ENCODE data around the gene DOC2B.

DOC2B gene

DNA sequence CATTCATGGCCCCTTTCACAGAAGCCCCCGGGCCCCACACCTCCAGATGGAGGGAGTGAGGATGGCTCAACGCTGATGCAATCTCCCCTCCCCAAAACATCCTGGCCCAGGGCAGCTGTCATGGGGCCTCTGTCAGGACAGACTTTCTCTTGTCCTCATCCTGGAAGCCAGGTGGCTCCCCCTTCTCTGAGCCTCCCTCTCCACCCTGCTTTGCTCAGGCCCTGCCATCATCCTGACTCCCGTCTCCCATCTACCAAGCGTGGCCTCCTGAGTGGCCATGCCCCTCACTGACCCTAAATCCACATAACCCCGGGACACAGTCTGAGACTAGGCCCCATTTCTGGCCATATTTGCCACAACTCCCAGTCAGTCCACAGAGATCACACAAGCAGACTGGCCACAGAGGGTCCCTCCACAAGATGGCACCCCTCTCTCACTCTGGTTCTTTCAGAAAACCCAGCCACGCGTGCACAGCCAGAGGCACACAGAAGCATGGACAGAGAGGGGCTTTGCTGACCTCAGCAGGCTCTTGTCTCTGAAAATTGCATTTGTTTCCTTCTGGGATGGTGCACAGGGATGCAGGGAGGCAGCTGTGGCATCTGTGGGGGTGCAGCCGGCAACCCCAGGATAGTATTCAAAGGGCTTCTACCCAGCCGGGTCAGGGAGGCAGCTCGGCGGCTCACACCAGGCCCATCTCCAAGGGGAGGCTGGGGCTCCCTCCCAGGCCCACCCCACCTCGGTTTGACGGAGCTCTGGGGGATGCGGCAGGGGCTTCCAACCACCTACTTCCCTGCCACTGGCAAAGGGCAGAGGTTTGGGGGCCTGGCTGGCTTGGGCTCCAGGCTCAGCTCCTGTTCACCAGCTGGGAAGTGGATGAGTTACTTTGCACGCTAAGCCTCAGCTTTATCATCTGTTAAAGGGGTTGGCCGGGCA is 16.9 kb downstream of the DOC2B start:
- Histone ChIP-seq H3K36me3 (ENCODE audit: control insufficient read depth, insufficient read depth, low read length) (no peaks in the 10 kb centered on the region), H3K27me3 (ENCODE audit: control insufficient read depth, insufficient read depth, low read length) (no peaks in the 10 kb centered on the region), H3K4me2 (ENCODE audit: low read length) (no peak overlapping the region), H3K27ac (no peak overlapping the region), H3K9me3 (ENCODE audit: control insufficient read depth, low read length) (no peaks in the 10 kb centered on the region), H3K4me3 (ENCODE audit: low read depth, low read length) (no peak overlapping the region), H3K4me1 (no peaks in the 10 kb centered on the region), H3K9ac (no peak overlapping the region), H3K79me2 (no peaks in the 10 kb centered on the region), H2AFZ (no peak overlapping the region)
- peak; percentile 28 for TF ChIP-seq CTCF (IDR thresholded peaks at IDR 0.05)

GRCh38 chr17:163514-164098 is 17.8 kb downstream of the DOC2B start:
- H3K9ac ChIP-seq, result no peak overlapping the region
- no peaks in the 10 kb centered on the region for H3K36me3 ChIP-seq (ENCODE audit: control insufficient read depth, insufficient read depth, low read length)
- no peak overlapping the region for H2AFZ ChIP-seq
- no peak for TF ChIP-seq CTCF (IDR thresholded peaks at IDR 0.05)
- H3K9me3 ChIP-seq (ENCODE audit: control insufficient read depth, low read length), result no peaks in the 10 kb centered on the region
- H3K4me2 ChIP-seq (ENCODE audit: low read length), result no peak overlapping the region
- no peaks in the 10 kb centered on the region for H3K27me3 ChIP-seq (ENCODE audit: control insufficient read depth, insufficient read depth, low read length)
- H3K4me1 ChIP-seq, result no peaks in the 10 kb centered on the region
- H3K4me3 ChIP-seq (ENCODE audit: low read depth, low read length), result no peak overlapping the region
- no peak overlapping the region for H3K27ac ChIP-seq
- H3K79me2 ChIP-seq, result no peaks in the 10 kb centered on the region

DNA sequence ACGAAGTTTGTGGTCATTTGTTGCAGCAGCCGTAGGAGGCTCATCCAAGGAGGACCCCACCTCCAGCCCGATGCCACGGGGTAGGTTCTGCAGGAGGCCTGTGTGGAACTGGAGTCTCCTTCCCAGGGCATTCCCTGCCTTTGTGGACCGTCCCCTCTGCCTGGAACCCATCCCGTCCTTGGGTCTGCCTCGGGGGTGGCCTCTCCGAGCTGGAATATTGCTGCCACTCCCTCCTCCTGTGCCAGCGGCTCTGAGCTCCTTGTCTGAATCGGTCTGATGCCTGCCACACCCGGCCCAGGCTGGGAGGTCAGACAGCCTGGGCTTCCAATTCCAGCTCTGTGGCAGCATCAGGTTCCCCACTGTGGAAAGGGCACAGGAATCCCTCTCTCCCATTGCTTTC is 18.8 kb downstream of the DOC2B start:
- H2AFZ ChIP-seq, result no peak overlapping the region
- H3K9ac ChIP-seq, result no peak overlapping the region
- no peak for TF ChIP-seq CTCF (IDR thresholded peaks at IDR 0.05)
- H3K27ac ChIP-seq, result no peak overlapping the region
- H3K4me1 ChIP-seq, result no peaks in the 10 kb centered on the region
- H3K27me3 ChIP-seq (ENCODE audit: control insufficient read depth, insufficient read depth, low read length), result no peaks in the 10 kb centered on the region
- H3K36me3 ChIP-seq (ENCODE audit: control insufficient read depth, insufficient read depth, low read length), result no peaks in the 10 kb centered on the region
- H3K4me2 ChIP-seq (ENCODE audit: low read length), result no peak overlapping the region
- H3K9me3 ChIP-seq (ENCODE audit: control insufficient read depth, low read length), result no peaks in the 10 kb centered on the region
- no peak overlapping the region for H3K4me3 ChIP-seq (ENCODE audit: low read depth, low read length)
- H3K79me2 ChIP-seq, result no peaks in the 10 kb centered on the region

GRCh38 chr17:161481-161880 is 20.0 kb downstream of the DOC2B start:
- no peak overlapping the region for H3K9ac ChIP-seq
- no peak for TF ChIP-seq CTCF (IDR thresholded peaks at IDR 0.05)
- H3K36me3 ChIP-seq (ENCODE audit: control insufficient read depth, insufficient read depth, low read length), result no peaks in the 10 kb centered on the region
- H2AFZ ChIP-seq, result no peak overlapping the region
- no peaks in the 10 kb centered on the region for H3K9me3 ChIP-seq (ENCODE audit: control insufficient read depth, low read length)
- no peaks in the 10 kb centered on the region for H3K27me3 ChIP-seq (ENCODE audit: control insufficient read depth, insufficient read depth, low read length)
- H3K27ac ChIP-seq, result no peak overlapping the region
- no peaks in the 10 kb centered on the region for H3K79me2 ChIP-seq
- no peak overlapping the region for H3K4me3 ChIP-seq (ENCODE audit: low read depth, low read length)
- H3K4me2 ChIP-seq (ENCODE audit: low read length), result no peak overlapping the region
- no peaks in the 10 kb centered on the region for H3K4me1 ChIP-seq

Data from parathyroid adenoma (tissue), 2 donors.